H9 (cell line): ENCODE data around the gene ANKRD34B. TPM values are rescaled to one million over a fixed set of nuclear protein-coding genes. Genes with fewer than 3 reads are reported as not detected.

Experiments
- DNase-seq: peaks from one replicate; pipeline ENCODE4 v3.0.0-alpha.2; 2017
- H2AFZ ChIP-seq: one replicate; pipeline ENCODE4 v1.6.1; 2013; ENCODE audit warnings: mild to moderate bottlenecking, low read length, control low read depth, moderate library complexity
- H2AK5ac ChIP-seq: 2 replicates; pipeline ENCODE4 v1.6.1; 2013; ENCODE audit warnings: low read length, control low read depth, mixed read lengths; ENCODE audit not compliant: insufficient read length
- H2BK120ac ChIP-seq: one replicate; pipeline ENCODE4 v1.6.1; 2013; ENCODE audit warnings: low read depth, mild to moderate bottlenecking, low read length, control low read depth, inconsistent platforms; ENCODE audit not compliant: poor library complexity, severe bottlenecking
- H2BK12ac ChIP-seq: 2 replicates; pipeline ENCODE4 v1.6.1; 2013; ENCODE audit warnings: low read length, control low read depth, mixed read lengths, low read depth; ENCODE audit not compliant: insufficient read length
- H2BK15ac ChIP-seq: 2 replicates; pipeline ENCODE4 v1.6.1; 2013; ENCODE audit warnings: low read depth, low read length, control low read depth
- H2BK20ac ChIP-seq: one replicate; pipeline ENCODE4 v1.6.1; 2013; ENCODE audit warnings: low read depth, mild to moderate bottlenecking, low read length, control low read depth, inconsistent platforms; ENCODE audit not compliant: poor library complexity, severe bottlenecking
- H2BK5ac ChIP-seq: 2 replicates; pipeline ENCODE4 v1.6.1; 2013; ENCODE audit warnings: low read length, control low read depth, mixed read lengths; ENCODE audit not compliant: insufficient read length
- H3K14ac ChIP-seq: 2 replicates; pipeline ENCODE4 v1.6.1; 2013; ENCODE audit warnings: low read length, control low read depth; ENCODE audit not compliant: insufficient read depth
- H3K18ac ChIP-seq: 2 replicates; pipeline ENCODE4 v1.6.1; 2013; ENCODE audit warnings: low read depth, mild to moderate bottlenecking, mixed read lengths, low read length, control low read depth; ENCODE audit not compliant: insufficient read length
- H3K23ac ChIP-seq: 2 replicates; pipeline ENCODE4 v1.6.1; 2013; ENCODE audit warnings: low read length, control low read depth, mixed read lengths, low read depth; ENCODE audit not compliant: insufficient read length
- H3K23me2 ChIP-seq: 2 replicates; pipeline ENCODE4 v1.6.1; 2013; ENCODE audit warnings: low read depth, mild to moderate bottlenecking, mixed read lengths, low read length, control low read depth; ENCODE audit not compliant: insufficient read length, poor library complexity, severe bottlenecking
- H3K27ac ChIP-seq: 2 replicates; pipeline ENCODE4 v1.5.1; 2013; ENCODE audit warnings: low read length, control low read depth, mixed read lengths, low read depth; ENCODE audit not compliant: insufficient read length
- H3K27me3 ChIP-seq: 2 replicates; pipeline ENCODE4 v1.6.1; 2013; ENCODE audit warnings: low read length, control low read depth, inconsistent platforms; ENCODE audit not compliant: insufficient read depth
- H3K4ac ChIP-seq: 2 replicates; pipeline ENCODE4 v1.6.1; 2013; ENCODE audit warnings: low read depth, mild to moderate bottlenecking, control low read depth, inconsistent platforms, low read length, moderate library complexity
- H3K4me1 ChIP-seq: 2 replicates; pipeline ENCODE4 v1.6.1; 2013; ENCODE audit warnings: low read length, control low read depth, inconsistent platforms; ENCODE audit not compliant: insufficient read depth
- H3K4me2 ChIP-seq: 2 replicates; pipeline ENCODE4 v1.6.1; 2013; ENCODE audit warnings: low read length, control low read depth, mixed read lengths; ENCODE audit not compliant: insufficient read length, insufficient read depth
- H3K56ac ChIP-seq: 2 replicates; pipeline ENCODE4 v1.6.1; 2013; ENCODE audit warnings: low read depth, mild to moderate bottlenecking, mixed read lengths, low read length, control low read depth; ENCODE audit not compliant: insufficient read length
- H3K79me1 ChIP-seq: 2 replicates; pipeline ENCODE4 v1.6.1; 2013; ENCODE audit warnings: low read depth, mild to moderate bottlenecking, moderate library complexity, low read length, control low read depth, inconsistent platforms; ENCODE audit not compliant: insufficient read depth, poor library complexity, severe bottlenecking
- H3K79me2 ChIP-seq: 2 replicates; pipeline ENCODE4 v1.6.1; 2013; ENCODE audit warnings: low read length, control low read depth, inconsistent platforms; ENCODE audit not compliant: insufficient read depth
- H3K9ac ChIP-seq: 2 replicates; pipeline ENCODE4 v1.6.1; 2013; ENCODE audit warnings: low read length, control low read depth, mixed read lengths; ENCODE audit not compliant: insufficient read length; ENCODE audit errors: extremely low read depth
- H3K9me3 ChIP-seq: one replicate; pipeline ENCODE4 v1.6.1; 2013; ENCODE audit warnings: low read depth, low read length, inconsistent platforms; ENCODE audit not compliant: control insufficient read depth
- H3T11ph ChIP-seq: one replicate; pipeline ENCODE4 v1.6.1; 2013; ENCODE audit warnings: mild to moderate bottlenecking, low read length, control low read depth, inconsistent platforms
- H4K20me1 ChIP-seq: one replicate; pipeline ENCODE4 v1.6.1; 2013; ENCODE audit not compliant: control insufficient read depth, insufficient read length, insufficient read depth
- H4K5ac ChIP-seq: 2 replicates; pipeline ENCODE4 v1.6.1; 2013; ENCODE audit warnings: low read depth, mild to moderate bottlenecking, mixed read lengths, low read length, control low read depth; ENCODE audit not compliant: insufficient read length
- H4K8ac ChIP-seq: replicated peaks from 2 replicates; pipeline ENCODE4 v1.6.1; 2013; ENCODE audit warnings: low read length, control low read depth, mixed read lengths, low read depth; ENCODE audit not compliant: insufficient read length
- H4K91ac ChIP-seq: 2 replicates; pipeline ENCODE4 v1.6.1; 2013; ENCODE audit warnings: low read depth, mild to moderate bottlenecking, moderate library complexity, mixed read lengths, low read length, control low read depth; ENCODE audit not compliant: insufficient read length
- H3K27ac Mint-ChIP-seq, 3 experiments: 2 replicates in 2 of 3; 3 replicates in 1 of 3; pipeline ENCODE4 v1.8.0; 2020 to 2021; ENCODE audit warnings: mixed read lengths in 3 of 3, mild to moderate bottlenecking in 1 of 3, moderate library complexity in 1 of 3
- H3K27me3 Mint-ChIP-seq: 2 replicates; pipeline ENCODE4 v1.8.0; 2021; ENCODE audit warnings: low read depth, mild to moderate bottlenecking, moderate library complexity, mixed read lengths
- H3K36me3 Mint-ChIP-seq, 3 experiments: 2 replicates in 2 of 3; 3 replicates in 1 of 3; pipeline ENCODE4 v1.8.0; 2020 to 2021; ENCODE audit warnings: low read depth in 3 of 3, mixed read lengths in 3 of 3; ENCODE audit not compliant: insufficient read depth in 1 of 3
- H3K4me1 Mint-ChIP-seq, 2 experiments: 2 replicates each; pipeline ENCODE4 v1.8.0; 2020; ENCODE audit warnings: mixed read lengths in 2 of 2
- H3K4me3 Mint-ChIP-seq, 2 experiments: 2 replicates in 1 of 2; 3 replicates in 1 of 2; pipeline ENCODE4 v1.8.0; 2020 to 2021; ENCODE audit warnings: mild to moderate bottlenecking in 2 of 2, mixed read lengths in 2 of 2, moderate library complexity in 1 of 2
- H3K9me3 Mint-ChIP-seq, 2 experiments: 2 replicates in 1 of 2; 3 replicates in 1 of 2; pipeline ENCODE4 v1.8.0; 2020; ENCODE audit warnings: mild to moderate bottlenecking in 2 of 2, mixed read lengths in 2 of 2, moderate library complexity in 1 of 2
- WGBS: extraction: QIAGEN DNeasy Blood & Tissue Kit; methylation state at CpG from one replicate; pipeline ENCODE4 v1.1.7; 2013; ENCODE audit warnings: missing lambda C conversion rate, low lambda C conversion rate, mixed read lengths; ENCODE audit not compliant: insufficient read length; ENCODE audit errors: extremely low coverage; 5-methylcytosine and 5-hydroxymethylcytosine counted together
- total RNA-seq: library from RNA; stranded (reverse); gene quantifications from 2 replicates; pipeline ENCODE4 v1.2.1, GENCODE V29; 2021
- TF ChIP-seq, protein P1 (sequence below): fragments of 200-600 bp; sonication (generic); conservative IDR thresholded peaks from 3 replicates; pipeline ENCODE4 v1.8.0; 2021; ENCODE audit warnings: antibody characterized with exemption, mild to moderate bottlenecking

Gene ANKRD34B
- total RNA-seq, 1 experiment from 2014 or later = 0.72 TPM

- DNase-seq = no peak
- Histone ChIP-seq H2BK15ac (no peak overlapping the region), H3K23ac (no peak overlapping the region), H3K18ac (no peak overlapping the region), H3K23me2 (no peaks in the 10 kb centered on the region), H2BK120ac (no peak overlapping the region), H3K9me3 (no peaks in the 10 kb centered on the region), H3K14ac (no peak overlapping the region), H3K4me1 (no peaks in the 10 kb centered on the region), H2AK5ac (no peak overlapping the region), H2BK12ac (no peak overlapping the region), H4K5ac (no peak overlapping the region), H2AFZ (no peak overlapping the region), H3K79me2 (no peaks in the 10 kb centered on the region), H3K79me1 (no peaks in the 10 kb centered on the region), H3K9ac (no peak overlapping the region), H3K4ac (no peak overlapping the region), H2BK5ac (no peak overlapping the region), H3T11ph (no peak overlapping the region), H4K8ac (no peak overlapping the region), H3K56ac (no peak overlapping the region), H3K27me3 (no peaks in the 10 kb centered on the region), H3K27ac (no peak overlapping the region), H4K20me1 (no peaks in the 10 kb centered on the region), H2BK20ac (no peak overlapping the region), H3K4me2 (no peak overlapping the region), H4K91ac (no peak overlapping the region)
- Mint-ChIP-seq H3K36me3 (no peaks in the 10 kb centered on the region; a peak in 2 of 7 replicates), H3K9me3 (no peaks in the 10 kb centered on the region), H3K4me1 (no peaks in the 10 kb centered on the region), H3K4me3 (no peak overlapping the region), H3K27ac (no peak overlapping the region), H3K27me3 (no peaks in the 10 kb centered on the region)
- TF ChIP-seq, protein P1, sequence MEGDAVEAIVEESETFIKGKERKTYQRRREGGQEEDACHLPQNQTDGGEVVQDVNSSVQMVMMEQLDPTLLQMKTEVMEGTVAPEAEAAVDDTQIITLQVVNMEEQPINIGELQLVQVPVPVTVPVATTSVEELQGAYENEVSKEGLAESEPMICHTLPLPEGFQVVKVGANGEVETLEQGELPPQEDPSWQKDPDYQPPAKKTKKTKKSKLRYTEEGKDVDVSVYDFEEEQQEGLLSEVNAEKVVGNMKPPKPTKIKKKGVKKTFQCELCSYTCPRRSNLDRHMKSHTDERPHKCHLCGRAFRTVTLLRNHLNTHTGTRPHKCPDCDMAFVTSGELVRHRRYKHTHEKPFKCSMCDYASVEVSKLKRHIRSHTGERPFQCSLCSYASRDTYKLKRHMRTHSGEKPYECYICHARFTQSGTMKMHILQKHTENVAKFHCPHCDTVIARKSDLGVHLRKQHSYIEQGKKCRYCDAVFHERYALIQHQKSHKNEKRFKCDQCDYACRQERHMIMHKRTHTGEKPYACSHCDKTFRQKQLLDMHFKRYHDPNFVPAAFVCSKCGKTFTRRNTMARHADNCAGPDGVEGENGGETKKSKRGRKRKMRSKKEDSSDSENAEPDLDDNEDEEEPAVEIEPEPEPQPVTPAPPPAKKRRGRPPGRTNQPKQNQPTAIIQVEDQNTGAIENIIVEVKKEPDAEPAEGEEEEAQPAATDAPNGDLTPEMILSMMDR = no peak
- no CpG with 5 or more reads among the region's 4 CpGs for WGBS
Observed at GRCh38 chr5:80516826-80517225, 53.3 kb downstream of the ANKRD34B start.
